GM19099 (cell line): ENCODE data around the gene DUSP5.

ENCODE experiments used
- POLR2A ChIP-seq: IDR thresholded peaks from 3 replicates; pipeline ENCODE4 v1.6.1; 2011; ENCODE audit warnings: low read depth; ENCODE audit not compliant: insufficient read length; ENCODE audit errors: extremely low read depth

DUSP5 gene

DNA sequence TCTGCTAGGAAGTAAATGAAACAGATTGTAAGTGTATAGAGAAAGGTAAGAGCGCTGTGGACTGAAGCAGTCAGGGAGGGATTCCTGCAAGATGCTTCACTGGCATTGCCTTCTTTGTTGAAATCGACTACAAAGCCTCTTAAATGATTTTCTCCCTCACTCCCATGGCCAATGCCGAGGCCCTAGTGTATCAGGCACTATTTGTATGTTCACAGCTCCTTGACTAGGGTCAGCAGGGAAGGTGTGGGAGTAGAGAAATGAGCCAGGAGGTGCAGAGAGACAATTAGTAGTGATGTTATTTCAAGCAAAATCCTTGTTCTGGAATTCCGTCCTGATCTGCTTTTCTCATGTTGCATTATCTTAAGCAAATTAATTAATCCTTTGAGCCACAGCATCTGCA, 22.9 kb upstream of the DUSP5 start:
- no peak for TF ChIP-seq POLR2A

DNA sequence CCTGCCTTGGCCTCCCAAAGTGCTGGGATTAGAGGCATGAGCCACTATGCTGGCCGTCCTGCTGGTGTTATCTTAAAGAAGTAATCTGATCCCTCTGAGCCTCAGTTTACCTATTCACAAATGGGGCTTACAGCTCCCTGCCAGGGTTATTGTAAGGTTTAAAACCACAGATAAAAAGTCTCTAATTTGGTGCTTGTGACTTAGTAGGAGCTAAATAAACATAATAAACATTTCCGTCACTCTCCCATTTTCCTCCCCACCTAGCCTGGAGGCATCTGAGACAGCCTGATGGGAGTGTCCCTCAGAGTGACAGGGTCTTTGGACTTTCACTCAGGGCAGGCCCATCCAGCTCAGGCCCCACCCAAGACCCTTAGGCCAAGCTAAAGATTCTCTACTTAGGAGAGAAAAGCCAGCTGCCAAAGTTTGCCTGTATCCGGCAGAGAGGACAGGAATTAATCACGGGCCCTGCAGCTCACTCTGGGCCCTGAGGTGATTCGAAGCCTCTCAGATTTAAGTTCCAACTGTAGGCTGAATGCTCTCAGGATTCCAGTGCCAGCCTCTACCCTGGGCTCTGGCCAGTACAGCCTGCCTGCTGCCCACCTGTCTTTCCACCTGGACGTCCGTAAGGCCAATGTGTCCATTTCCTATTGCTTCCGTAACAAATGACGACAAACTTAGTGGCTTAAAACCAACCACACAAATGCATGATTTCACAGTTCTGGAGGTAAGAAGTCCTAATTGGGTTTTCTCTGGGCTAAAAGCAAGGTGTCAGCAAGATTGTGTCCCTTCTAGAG, 21.8 kb upstream of the DUSP5 start:
- no peak for TF ChIP-seq POLR2A

DNA sequence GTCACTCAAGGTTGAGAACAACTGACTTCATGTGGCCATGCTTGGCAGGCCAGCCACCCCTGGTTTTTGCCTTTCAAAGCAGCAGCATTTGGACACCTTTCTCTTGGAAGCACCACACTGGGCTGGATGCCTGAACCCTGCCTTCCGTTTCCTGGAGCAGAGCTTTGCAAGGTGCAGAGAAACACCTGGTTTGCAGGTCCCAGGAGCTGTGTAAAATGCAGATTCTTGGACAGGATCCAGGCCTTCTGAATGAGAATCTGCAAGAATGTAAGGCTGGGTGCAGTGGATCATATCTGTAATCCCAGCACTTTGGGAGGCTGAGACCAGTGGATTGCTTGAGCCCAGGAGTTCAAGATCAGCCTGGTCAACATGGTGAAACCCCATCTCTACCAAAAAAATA, 18.0 kb upstream of the DUSP5 start:
- no peak for TF ChIP-seq POLR2A

DNA sequence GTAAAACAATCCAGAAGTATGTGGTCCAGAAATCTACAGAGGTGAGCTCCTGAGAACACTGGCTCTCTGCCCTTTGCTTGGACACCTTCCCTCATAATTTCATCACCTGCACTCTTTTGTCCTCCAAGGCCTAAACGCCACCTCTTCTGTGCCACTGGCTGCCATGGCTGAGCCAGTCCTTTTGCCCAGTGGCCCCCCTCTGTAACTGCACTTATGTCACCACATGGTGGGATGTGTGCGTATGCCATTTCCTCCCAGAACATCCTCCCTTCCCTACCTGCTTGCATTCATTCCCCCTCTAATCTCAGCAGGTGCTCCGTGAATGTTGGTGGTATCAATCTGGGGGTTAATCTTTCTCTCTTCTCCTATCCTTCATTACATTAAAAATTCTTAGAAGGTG, 17.3 kb upstream of the DUSP5 start:
- TF ChIP-seq POLR2A: no peak

DNA sequence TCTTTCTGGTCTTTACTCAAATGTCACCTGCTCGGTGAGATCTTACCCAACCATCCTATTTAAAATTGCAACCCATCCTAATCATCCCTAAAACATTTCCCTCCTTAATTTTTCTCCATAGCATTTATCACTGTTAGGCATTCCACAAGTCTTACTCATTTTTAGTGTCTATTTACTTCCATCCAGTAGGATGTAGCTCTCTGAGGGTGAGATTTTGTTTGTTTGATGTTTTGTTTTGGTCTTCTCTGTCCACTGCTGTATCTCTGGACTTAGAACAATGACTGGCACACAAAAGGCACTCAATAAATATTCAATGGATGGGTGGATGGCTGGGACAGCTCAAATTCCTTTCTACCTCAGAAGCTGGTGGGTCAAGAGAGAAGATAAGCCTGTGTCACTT, 15.8 kb upstream of the DUSP5 start:
- no peak for TF ChIP-seq POLR2A

DNA sequence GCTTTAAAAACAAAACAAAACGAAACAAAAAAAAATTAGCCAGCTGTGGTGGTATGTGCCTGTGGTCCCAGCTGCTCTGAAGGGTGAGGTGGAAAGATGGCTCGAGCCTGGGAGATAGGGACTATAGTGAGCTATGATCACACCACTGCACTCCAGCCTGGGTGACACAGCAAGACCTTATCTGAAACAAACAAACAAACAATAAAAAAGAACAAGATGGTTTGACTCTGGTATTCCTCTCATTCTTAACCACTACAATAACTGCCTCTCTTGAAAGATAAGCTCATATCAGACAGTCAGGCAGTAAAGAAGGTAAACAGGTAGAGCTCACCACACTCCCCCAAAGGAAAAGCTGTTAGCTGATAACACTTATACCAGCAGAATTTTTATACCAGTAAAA, 14.1 kb upstream of the DUSP5 start:
- no peak for TF ChIP-seq POLR2A

DNA sequence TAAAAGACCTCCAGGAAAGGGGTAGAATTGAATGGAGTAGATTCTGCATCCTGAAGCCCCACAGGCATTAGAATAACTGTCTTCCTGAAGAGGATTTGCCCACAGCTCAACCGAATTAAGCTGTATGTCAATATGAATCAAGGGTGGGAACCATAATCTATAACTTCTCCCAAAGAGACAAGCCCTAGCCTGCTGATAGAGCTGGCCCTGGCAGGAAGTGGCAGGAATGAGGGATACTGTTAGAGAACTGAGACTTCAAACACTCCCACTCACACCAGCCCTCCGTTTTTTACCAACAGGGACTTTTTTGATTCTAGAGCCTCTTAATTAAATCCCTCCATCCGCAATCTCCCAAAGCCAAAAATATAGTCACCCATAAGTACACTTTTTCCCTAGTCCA, 12.2 kb upstream of the DUSP5 start:
- TF ChIP-seq POLR2A: no peak

DNA sequence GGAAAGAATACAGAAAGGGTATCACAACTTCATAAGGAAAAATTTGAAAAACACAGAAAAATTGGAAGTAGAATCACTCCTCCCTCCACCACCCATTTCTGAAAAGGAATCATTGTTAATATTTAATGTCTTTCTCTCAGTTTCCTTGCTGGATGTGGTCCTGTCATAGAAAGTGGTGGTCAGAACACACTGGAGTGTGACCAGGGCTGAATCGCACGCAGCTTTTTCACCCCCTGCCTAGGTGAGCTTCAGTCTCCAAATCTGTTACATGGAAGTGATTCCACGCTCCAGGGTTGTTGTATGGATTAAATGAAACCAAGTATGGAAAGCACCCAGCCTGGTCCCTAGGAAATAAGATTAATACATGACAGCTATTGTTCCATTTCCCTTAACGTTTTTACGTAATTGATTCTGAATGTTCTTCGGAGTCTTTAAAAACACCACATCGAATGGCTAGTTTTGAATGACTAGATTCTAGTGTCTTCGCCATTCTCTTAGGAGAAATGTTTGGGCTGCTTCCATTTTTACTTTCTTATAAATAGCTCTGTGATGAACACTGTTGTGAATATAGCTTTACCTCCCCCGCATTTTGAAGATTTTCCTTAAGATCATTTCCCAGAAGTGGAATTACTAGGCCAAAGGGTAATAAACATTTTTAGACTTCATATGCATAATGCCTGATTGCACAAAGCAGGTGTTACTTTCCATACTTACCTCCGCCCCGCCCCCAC, 10.9 kb upstream of the DUSP5 start:
- TF ChIP-seq POLR2A: no peak

DNA sequence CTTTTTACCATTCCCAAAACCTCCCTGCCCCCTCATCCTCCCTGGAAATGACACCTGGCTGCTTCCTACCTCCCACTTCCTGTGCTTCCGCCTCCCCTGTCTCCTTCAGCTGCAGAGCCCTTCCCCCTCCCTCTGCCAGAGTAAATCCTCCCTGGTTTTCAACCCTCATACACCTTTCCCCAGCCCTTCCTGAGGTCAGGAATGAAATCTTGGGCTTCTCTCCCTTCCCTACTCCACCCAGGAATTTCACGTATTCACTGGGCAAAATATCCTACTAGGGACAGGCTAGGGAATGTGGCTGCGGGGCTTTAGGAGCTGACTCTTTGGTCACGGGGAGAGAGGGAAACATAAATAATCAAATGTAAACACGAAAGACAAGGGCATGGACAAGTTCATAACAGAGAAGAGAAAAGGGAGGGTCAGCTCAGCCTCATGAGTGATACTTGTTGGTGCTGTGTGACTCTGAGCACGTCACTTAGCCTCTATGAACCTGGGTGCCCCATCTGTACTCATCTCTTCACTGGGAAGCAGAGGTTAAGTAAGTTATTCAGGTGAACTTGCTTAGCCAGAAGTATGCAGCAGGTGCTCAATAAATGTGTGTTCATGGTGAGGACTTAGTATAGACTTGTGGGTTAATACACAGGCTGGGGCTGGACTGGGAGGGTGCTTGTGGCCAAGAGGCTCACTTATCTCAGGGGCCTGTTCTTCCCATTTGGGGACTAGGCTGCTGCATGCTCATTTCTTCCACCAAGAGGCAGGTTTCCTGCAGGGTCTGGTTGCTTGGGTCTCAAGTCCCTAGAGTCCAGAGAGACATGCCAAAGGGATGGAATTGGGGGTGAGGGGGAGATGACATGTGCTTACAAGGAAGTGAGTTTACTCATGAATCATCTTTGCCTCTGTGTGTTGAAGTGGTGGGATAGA, 10.0 kb upstream of the DUSP5 start:
- TF ChIP-seq POLR2A: no peak

DNA sequence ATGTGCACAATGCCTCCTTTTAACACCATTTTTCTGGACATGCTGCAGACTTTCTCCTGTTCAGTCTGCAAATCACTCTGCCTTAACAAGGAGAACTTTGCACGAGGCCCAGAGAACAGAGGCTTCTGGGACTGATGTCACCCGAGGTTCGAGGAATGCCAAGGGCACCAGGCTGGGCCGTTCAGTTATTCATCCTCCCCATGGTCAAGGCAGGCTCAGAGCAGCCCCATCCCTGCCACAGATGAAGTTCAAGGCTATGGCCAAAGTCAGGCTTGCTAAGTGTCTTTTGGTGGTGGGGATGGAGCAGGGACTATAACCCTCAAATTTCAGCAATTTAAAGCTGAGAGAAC, 9.4 kb upstream of the DUSP5 start:
- TF ChIP-seq POLR2A: no peak

DNA sequence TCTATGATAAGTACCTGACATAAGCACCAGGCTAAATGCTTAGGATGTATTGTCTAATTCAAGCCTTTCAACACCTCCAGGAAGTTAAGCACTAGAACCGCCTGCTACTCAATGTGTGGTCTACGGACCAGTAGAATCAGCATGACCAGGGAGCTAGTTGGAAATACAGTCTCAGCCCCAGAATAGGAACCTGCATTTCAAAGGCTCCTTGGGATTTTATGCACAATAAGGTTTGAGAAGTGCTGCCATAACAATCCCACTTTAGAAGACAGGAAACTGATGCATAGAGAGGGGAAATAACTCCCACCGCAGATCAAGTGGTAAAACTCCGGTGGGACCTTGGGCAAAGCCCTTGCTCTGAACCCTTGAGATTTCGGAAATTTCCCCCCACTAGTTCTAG, 8.8 kb upstream of the DUSP5 start:
- no peak for TF ChIP-seq POLR2A

DNA sequence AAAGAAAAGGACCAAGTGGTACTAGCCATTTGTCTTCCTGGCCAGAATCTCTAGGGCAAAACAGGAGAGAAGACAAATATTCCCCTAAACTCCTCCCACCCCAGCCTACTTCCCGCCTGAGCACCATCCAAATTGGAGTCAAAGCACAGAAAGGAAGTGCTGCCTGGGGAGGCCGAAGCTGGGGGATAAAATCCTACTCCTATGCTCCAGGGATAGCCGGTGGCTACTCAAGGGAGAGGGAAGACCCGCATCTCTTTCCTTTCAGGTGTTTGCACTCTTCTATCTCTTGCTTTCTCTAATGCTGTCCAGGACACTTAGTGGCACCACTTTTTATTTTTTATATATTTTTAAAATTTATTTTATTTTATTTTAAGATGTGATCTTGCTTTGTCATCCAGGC, 7.1 kb upstream of the DUSP5 start:
- TF ChIP-seq POLR2A: no peak

DNA sequence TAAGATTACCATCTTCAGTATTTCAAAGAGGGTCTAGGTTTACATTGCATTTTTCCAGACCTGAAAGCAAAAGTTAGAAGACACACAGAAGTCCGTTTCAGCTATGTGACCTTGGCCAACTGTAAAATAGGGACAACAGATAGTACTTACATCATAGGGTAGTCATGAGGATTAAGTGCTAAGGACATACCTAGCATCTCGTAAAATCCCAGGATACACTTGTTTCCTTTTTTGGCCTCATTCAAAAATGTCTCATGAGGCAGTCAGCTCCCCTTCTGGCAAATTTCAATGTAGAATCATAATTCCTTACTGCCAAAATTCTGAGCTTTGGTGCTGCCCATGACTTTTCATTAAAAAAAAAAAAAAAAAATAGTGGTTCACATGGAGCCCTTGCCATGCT, 6.4 kb upstream of the DUSP5 start:
- no peak for TF ChIP-seq POLR2A

DNA sequence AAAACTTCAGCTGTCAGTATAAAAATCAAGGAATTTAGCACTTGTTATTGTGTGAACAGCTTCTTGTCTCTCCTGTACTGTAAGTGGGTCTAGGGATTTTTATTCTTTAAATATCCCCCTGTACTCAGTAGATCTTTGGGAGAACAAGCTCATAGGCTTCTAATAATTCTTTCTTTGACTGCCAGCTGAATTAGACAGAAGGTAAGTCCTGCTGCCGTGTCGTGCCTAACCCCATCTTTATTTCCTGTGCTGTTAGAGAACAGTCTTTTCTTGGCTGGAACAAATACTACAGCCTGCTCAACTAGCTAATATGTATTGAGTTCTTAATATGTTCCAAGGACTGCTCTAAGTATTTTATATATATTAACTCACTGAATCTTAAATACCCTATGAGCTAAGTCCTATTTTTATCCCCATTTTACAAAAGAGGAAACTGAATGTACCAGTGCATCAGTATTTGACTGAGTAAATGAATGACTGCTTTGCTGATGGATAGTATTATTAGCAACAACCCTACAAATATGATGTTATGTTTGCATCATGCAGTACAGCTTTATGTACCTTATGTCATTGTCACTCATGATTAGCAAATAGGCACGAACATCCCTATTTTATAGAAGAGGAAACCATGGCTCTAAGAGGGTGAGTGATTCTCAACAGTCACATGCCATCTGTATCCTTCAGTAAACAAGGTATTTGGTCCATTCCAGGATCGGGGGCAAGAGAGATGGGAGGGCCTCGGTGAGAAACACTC, 5.5 kb upstream of the DUSP5 start:
- TF ChIP-seq POLR2A: no peak
